AG09309 (cell line): ENCODE measurements around the gene SNX13.
"Not testable (repeated sequence)": the region's sequence is repeated elsewhere in the genome, so short reads cannot be mapped to it uniquely, and the experiment has no call there.

Source experiments
- DNase-seq: peaks from one replicate; pipeline ENCODE4 v3.0.0-alpha.2; 2010; ENCODE audit warnings: low read depth
- H3K4me3 ChIP-seq: 2 replicates; pipeline ENCODE4 v1.5.1; 2011; ENCODE audit warnings: mild to moderate bottlenecking, low read depth, low read length, moderate library complexity; ENCODE audit not compliant: control insufficient read depth
- TF ChIP-seq, protein P1 (sequence below): IDR thresholded peaks from 2 replicates; pipeline ENCODE4 v1.5.1; 2011; ENCODE audit warnings: mild to moderate bottlenecking, low read depth, low read length, inconsistent platforms; ENCODE audit not compliant: insufficient read depth, control insufficient read depth; ENCODE audit errors: missing control alignments

SNX13 gene

DNA sequence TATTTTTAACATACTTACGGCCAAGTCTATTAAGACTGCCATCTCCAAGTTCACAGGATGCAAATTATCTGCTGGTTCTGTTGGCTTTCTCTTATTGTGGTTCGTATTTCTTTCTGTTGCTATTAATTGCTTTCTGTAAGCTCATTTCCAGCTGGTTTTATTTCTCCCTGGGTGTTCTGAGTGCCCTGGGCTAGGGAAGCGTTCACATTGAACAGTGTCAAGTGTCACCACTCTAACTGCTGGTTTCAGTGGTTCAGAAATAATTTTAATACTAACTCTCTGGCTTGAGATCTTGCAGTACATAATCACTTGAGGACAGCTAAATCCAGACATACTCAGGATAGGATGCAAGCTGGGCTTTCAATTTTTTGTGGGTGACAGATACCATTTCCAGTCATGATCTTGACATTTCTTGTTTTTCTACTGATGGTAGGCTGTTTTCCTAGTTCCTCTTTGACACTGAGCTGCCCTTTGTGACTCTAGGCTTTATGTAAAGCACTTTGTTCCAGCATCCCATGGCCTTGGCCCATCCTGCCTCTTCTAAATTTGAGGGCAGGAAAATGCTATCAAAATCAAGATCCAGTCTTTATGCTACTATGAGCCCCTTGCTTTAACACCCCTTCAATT, 117.6 kb downstream of the SNX13 start:
- H3K4me3 ChIP-seq = no peak overlapping the region
- no peak for DNase-seq
- TF ChIP-seq, protein P1, sequence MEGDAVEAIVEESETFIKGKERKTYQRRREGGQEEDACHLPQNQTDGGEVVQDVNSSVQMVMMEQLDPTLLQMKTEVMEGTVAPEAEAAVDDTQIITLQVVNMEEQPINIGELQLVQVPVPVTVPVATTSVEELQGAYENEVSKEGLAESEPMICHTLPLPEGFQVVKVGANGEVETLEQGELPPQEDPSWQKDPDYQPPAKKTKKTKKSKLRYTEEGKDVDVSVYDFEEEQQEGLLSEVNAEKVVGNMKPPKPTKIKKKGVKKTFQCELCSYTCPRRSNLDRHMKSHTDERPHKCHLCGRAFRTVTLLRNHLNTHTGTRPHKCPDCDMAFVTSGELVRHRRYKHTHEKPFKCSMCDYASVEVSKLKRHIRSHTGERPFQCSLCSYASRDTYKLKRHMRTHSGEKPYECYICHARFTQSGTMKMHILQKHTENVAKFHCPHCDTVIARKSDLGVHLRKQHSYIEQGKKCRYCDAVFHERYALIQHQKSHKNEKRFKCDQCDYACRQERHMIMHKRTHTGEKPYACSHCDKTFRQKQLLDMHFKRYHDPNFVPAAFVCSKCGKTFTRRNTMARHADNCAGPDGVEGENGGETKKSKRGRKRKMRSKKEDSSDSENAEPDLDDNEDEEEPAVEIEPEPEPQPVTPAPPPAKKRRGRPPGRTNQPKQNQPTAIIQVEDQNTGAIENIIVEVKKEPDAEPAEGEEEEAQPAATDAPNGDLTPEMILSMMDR = no peak

DNA sequence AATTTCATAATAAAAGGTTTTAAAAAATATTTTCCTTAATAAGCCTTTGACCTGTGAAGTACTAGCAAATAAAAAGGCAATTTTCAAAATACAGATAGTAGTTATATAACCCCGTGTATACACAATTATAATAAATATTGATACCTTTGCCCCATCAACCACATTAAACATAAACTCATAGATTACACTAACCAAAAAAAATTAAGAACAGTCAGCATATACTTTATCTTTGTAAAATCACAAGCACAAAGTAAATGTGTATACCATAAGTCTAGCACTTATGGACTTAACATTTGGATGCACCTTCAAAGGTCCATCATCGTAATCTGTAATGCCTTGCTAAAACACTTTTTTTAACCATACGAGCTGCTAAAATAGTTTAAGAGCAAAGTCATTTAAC, 123.4 kb downstream of the SNX13 start:
- no peak overlapping the region for H3K4me3 ChIP-seq
- DNase-seq = no peak
- TF ChIP-seq, protein P1 = no peak

DNA sequence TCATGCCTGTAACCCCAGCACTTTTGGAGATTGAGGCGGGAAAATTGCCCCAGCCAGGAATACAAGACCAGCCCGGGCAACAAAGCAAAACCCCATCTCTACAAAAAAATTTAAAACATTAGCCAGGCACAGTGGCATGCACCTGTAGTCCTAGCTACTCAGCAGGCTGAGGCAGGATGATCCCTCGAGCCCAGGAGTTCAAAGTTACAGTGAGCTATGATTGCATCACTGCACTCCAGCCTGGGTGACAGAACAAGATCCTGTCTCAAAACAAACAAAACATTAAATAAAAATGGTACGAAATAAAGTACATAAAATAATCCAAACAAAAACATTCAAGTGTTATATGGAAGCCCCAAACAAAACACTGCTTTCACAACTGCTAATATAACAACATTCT, 125.0 kb downstream of the SNX13 start:
- no peak for DNase-seq
- no peak overlapping the region for H3K4me3 ChIP-seq
- TF ChIP-seq, protein P1 = no peak

DNA sequence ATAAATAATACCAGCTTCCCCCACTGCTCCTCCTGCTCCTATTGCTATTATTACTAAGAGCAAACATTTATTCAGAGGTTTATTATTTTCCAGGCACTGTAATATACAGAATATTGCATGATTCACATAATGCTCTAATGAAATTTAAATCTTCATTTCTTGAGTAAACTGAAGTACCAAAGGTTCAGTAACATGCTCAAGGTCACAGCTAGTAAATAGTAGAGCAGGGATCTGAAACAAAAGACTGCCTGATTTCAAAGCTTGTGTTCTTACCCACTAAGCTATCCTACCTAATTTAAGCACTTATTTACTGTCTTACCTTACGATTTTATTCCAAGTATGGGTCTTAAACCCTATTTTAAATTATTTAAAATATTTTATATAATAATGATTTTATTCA, 126.2 kb downstream of the SNX13 start:
- no peak for DNase-seq
- TF ChIP-seq, protein P1 = no peak
- H3K4me3 ChIP-seq = no peak overlapping the region

DNA sequence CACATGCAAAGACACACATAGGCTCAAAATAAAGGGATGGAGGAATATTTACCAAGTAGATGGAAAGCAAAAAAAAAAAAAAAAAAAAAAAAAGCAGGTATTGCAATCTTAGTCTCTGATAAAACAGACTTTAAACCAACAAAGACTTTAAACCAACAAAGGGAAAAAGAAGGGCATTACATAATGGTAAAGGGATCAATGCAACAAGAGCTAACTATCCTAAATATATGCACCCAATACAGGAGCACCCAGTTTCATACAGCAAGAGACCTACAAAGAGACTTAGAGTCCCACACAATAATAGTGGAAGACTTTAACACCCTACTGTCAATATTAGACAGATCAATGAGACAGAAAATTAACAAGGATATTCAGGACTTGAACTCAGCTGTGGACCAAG, 131.1 kb downstream of the SNX13 start:
- not testable (repeated sequence) for DNase-seq, H3K4me3 ChIP-seq

DNA sequence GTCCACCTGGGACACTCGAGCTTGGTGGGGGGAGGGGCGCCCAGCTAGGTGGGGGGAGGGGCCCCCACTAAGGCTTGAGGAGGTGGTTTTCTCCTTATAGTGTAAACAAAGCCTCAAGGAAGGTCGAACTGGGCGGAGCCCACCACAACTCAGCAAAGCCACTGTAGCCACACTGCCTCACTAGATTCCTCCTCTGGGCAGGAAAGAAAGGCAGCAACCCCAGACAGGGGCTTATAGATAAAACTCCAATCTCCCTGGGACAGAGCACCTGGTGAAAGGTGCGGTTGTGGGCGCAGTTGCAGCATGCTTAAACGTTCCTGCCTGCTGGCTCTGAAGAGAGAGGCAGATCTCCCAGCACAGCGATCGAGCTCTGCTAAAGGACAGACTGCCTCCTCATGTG, 133.1 kb downstream of the SNX13 start:
- no peak overlapping the region for H3K4me3 ChIP-seq
- no peak for DNase-seq
- TF ChIP-seq, protein P1 = no peak

DNA sequence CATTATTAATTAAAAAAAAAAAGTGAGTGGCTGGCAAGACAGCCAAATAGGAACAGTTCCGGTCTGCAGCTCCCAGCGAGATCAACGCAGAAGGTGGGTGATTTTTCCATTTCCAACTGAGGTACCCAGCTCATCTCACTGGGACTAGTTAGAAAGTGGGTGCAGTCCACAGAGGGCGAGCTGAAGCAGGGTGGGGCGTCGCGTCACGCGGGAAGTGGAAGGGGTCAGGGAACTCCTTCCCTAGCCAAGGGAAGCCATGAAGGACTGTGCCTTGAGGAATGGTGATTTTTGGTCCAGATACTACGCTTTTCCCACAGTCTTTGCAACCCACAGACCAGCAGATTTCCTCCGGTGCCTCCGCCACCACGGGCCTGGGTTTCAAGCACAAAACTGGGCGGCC, 133.7 kb downstream of the SNX13 start:
- DNase-seq = no peak
- TF ChIP-seq, protein P1 = no peak
- no peak overlapping the region for H3K4me3 ChIP-seq
